ENCODE results near the gene GLI3. TPM values are rescaled to one million over a fixed set of nuclear protein-coding genes. Genes with fewer than 3 reads are reported as not detected.

The GLI3 gene
- total RNA-seq, 2 experiments from 2014 or later: 0.28 to 0.36 TPM

GRCh38 chr7:42084263-42084662 is 152.7 kb downstream of the GLI3 start:
- Mint-ChIP-seq H3K27me3 (peaks cover 20% of the 10 kb centered on the region), H3K36me3 (ENCODE audit: low read depth) (no peaks in the 10 kb centered on the region), H3K4me1 (ENCODE audit: low read depth) (no peaks in the 10 kb centered on the region), H3K9me3 (no peaks in the 10 kb centered on the region), H3K4me3 (no peak overlapping the region), H3K27ac (no peak overlapping the region)
- intact Hi-C loops (cut with DNase I, micrococcal nuclease): no loop called here
- H3K9me3 ChIP-seq (ENCODE audit: control insufficient read depth in 1 of 2, insufficient read depth in 1 of 2, low read length in 2 of 2): no peaks in the 10 kb centered on the region
- ChIA-PET POLR2A (no interaction called here), CTCF (interaction anchor here (0.6 kb wide), 1 partner anchor 140 kb away, joined by 3 read pairs; no protein-coding TSS in a partner anchor)
- H3K4me3 ChIP-seq (ENCODE audit: low read length): no peak overlapping the region
- no peak for DNase-seq
- no peak for ATAC-seq (ENCODE audit: poor library complexity)
- H3K27me3 ChIP-seq (ENCODE audit: control insufficient read depth in 1 of 2, insufficient read depth in 2 of 2, low read length in 2 of 2): no peaks in the 10 kb centered on the region
- H3K27ac ChIP-seq (ENCODE audit: low read depth in 1 of 2, low read length in 2 of 2): no peak overlapping the region
- H3K4me1 ChIP-seq (ENCODE audit: insufficient read depth, low read length): no peaks in the 10 kb centered on the region
- no peaks in the 10 kb centered on the region for H3K36me3 ChIP-seq (ENCODE audit: insufficient read depth, low read length)
- no peak for TF ChIP-seq CTCF (IDR thresholded peaks at IDR 0.05)

- Mint-ChIP-seq H3K36me3 (ENCODE audit: low read depth) (no peaks in the 10 kb centered on the region), H3K9me3 (no peaks in the 10 kb centered on the region), H3K27ac (no peak overlapping the region), H3K27me3 (peaks cover 20% of the 10 kb centered on the region), H3K4me3 (no peak overlapping the region), H3K4me1 (ENCODE audit: low read depth) (no peaks in the 10 kb centered on the region)
- no peaks in the 10 kb centered on the region for H3K9me3 ChIP-seq (ENCODE audit: control insufficient read depth in 1 of 2, insufficient read depth in 1 of 2, low read length in 2 of 2)
- DNase-seq (no peak), ATAC-seq (ENCODE audit: poor library complexity) (no peak)
- ChIA-PET POLR2A (no interaction called here), CTCF (no interaction called here)
- TF ChIP-seq CTCF (IDR thresholded peaks at IDR 0.05): no peak
- no peak overlapping the region for H3K4me3 ChIP-seq (ENCODE audit: low read length)
- intact Hi-C loops (cut with DNase I, micrococcal nuclease): no loop called here
- H3K27ac ChIP-seq (ENCODE audit: low read depth in 1 of 2, low read length in 2 of 2): no peak overlapping the region
- no peaks in the 10 kb centered on the region for H3K27me3 ChIP-seq (ENCODE audit: control insufficient read depth in 1 of 2, insufficient read depth in 2 of 2, low read length in 2 of 2)
- H3K4me1 ChIP-seq (ENCODE audit: insufficient read depth, low read length): no peaks in the 10 kb centered on the region
- H3K36me3 ChIP-seq (ENCODE audit: insufficient read depth, low read length): no peaks in the 10 kb centered on the region
Observed at GRCh38 chr7:42083284-42083683, 153.7 kb downstream of the GLI3 start.

- H3K27me3 Mint-ChIP-seq: peaks cover 20% of the 10 kb centered on the region
- TF ChIP-seq CTCF (IDR thresholded peaks at IDR 0.05): no peak
- DNase-seq (no peak), ATAC-seq (ENCODE audit: poor library complexity) (no peak)
- no peak overlapping the region for H3K4me3 ChIP-seq (ENCODE audit: low read length)
- POLR2A ChIA-PET: no interaction called here
- H3K4me1 ChIP-seq (ENCODE audit: insufficient read depth, low read length): no peaks in the 10 kb centered on the region
- H3K9me3 Mint-ChIP-seq: no peaks in the 10 kb centered on the region
- no peaks in the 10 kb centered on the region for H3K9me3 ChIP-seq (ENCODE audit: control insufficient read depth in 1 of 2, insufficient read depth in 1 of 2, low read length in 2 of 2)
- CTCF ChIA-PET: no interaction called here
- no peak overlapping the region for H3K27ac ChIP-seq (ENCODE audit: low read depth in 1 of 2, low read length in 2 of 2)
- H3K4me3 Mint-ChIP-seq: no peak overlapping the region
- no peak overlapping the region for H3K27ac Mint-ChIP-seq
- no peaks in the 10 kb centered on the region for H3K36me3 ChIP-seq (ENCODE audit: insufficient read depth, low read length)
- intact Hi-C loops (cut with DNase I, micrococcal nuclease): no loop called here
- no peaks in the 10 kb centered on the region for H3K4me1 Mint-ChIP-seq (ENCODE audit: low read depth)
- H3K27me3 ChIP-seq (ENCODE audit: control insufficient read depth in 1 of 2, insufficient read depth in 2 of 2, low read length in 2 of 2): no peaks in the 10 kb centered on the region
- H3K36me3 Mint-ChIP-seq (ENCODE audit: low read depth): no peaks in the 10 kb centered on the region
Observed at GRCh38 chr7:42082144-42082543, 154.9 kb downstream of the GLI3 start.
